Skin epidermis (tissue), 12 donors: Measurements from ENCODE around the gene HMG20A.

Experiments used
- H3K27ac ChIP-seq, 21 experiments: fragments of 200-600 bp; sonication (generic) in 11 of 21; one replicate each; pipeline ENCODE4 v1.5.0; 2020; ENCODE audit warnings: mild to moderate bottlenecking in 3 of 21, inconsistent platforms in 2 of 21, moderate library complexity in 2 of 21
- H3K4me3 ChIP-seq, 7 experiments: fragments of 200-600 bp; sonication (generic) in 2 of 7; one replicate each; pipeline ENCODE4 v1.5.0; 2020; ENCODE audit warnings: inconsistent platforms in 2 of 7, mild to moderate bottlenecking in 2 of 7, moderate library complexity in 1 of 7

The HMG20A gene

GRCh38 chr15:77494073-77494867 is 73.6 kb downstream of the HMG20A start:
- H3K4me3 ChIP-seq, result no peak overlapping the region
- H3K27ac ChIP-seq, result peak overlapping the region in 3 of 21 experiments; percentile 0 to 87 (median 85)

GRCh38 chr15:77494964-77495363 is 74.3 kb downstream of the HMG20A start:
- H3K27ac ChIP-seq, result peak overlapping the region in 7 of 21 experiments; percentile 30 to 87 (median 68)
- no peak overlapping the region for H3K4me3 ChIP-seq

GRCh38 chr15:77495838-77496596 is 75.3 kb downstream of the HMG20A start:
- peak overlapping the region in 19 of 21 experiments; percentile 11 to 87 (median 68) for H3K27ac ChIP-seq

GRCh38 chr15:77496715-77497109 is 76.0 kb downstream of the HMG20A start:
- H3K27ac ChIP-seq, result peak overlapping the region in 20 of 21 experiments; percentile 12 to 87 (median 70)

More at GRCh38 chr15:77495838-77496596, 75.3 kb downstream of the HMG20A start:
- H3K4me3 ChIP-seq, result no peak overlapping the region

GRCh38 chr15:77497110-77497737 is 76.5 kb downstream of the HMG20A start:
- no peak overlapping the region for H3K4me3 ChIP-seq
- peak overlapping the region in 19 of 21 experiments; percentile 12 to 87 (median 69) for H3K27ac ChIP-seq

More at GRCh38 chr15:77496715-77497109, 76.0 kb downstream of the HMG20A start:
- H3K4me3 ChIP-seq, result no peak overlapping the region

GRCh38 chr15:77497942-77498361 is 77.3 kb downstream of the HMG20A start:
- Histone ChIP-seq H3K4me3 (no peak overlapping the region), H3K27ac (peak overlapping the region in 13 of 21 experiments; percentile 1 to 87 (median 69))

DNA sequence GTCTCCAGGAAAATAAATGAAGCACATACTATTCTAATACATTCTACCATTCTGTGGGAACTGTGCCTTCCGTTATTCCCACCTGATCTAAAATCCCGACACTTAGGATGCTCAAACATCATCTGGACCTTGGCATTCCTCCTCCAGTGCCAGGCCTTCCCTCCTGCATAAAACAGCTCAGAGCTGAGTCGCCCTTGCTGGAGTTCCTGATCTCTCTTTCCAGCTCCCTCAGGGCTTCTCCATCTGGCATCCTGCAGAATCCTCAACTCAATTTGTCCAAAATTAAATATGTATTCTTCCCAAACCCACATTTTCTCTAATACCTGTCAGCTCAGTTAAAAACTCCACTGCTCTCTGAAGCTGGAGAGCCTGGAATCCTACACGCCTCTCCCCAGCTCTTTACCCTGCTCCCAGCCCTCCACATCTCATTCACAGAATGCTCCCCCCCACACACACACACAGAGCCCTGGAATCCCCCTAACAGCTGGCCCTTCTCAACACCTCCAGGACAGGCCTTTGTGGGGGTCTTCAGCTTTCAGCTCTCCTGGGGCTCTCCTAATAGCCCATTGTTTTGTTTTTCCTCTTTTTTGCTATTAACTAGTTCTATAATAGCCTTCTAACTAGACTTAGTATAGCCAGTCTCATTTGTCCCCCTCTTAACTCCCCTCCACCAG is 78.5 kb downstream of the HMG20A start:
- Histone ChIP-seq H3K4me3 (no peak overlapping the region), H3K27ac (peak overlapping the region in 4 of 21 experiments; percentile 3 to 85 (median 40))

DNA sequence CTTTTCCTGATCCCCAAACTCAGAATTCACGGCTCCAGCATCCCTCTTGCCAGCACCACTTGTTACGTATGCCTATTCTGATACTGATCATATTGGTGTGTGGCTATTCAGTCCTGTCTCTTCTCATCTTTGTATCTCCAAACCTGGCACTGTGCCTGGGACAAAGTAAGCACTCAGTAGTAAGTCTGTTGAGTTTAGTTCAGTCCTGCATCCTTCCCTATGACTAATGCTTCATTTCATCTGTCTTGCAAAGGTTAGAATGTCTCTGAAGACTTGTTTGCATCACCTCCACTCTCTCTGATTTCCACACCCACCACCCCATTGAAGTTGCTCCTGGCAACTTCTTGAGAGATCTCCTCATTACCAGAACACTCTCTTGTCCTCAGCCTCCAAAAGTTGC is 80.3 kb downstream of the HMG20A start:
- H3K27ac ChIP-seq, result no peak overlapping the region

DNA sequence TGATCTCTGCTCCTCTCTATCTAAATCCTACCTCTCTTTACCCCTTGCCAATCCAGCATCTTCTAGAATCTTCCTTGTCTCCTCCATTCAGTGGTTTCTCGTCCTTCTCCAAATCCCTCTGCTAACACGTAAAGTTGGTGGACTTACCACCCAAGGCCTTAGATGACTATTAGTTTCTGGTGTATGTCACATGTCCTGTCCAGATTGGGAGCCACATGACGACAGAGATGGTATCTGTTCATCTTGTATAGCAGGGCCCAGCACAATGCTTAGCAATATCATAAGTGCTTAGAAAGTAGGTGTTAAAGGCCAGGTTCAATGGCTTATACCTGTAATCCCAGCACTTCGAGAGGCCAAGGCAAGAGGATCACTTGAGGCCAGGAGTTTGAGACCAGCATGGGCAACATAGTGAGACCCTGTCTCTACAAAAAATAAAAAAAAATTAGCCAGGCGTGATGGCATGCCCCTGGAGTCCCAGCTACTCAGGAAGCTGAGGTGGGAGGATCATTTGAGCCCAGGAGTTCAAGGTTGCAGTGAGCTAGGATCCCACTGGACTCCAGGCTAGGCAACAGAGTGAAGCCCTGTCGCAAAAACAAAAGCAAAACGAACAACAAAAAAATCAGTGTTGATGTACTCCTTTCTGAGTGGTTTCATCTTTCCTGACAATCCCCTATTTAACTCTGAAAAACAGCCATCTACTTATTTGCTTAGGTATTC is 81.8 kb downstream of the HMG20A start:
- H3K27ac ChIP-seq, result no peak overlapping the region
- no peak overlapping the region for H3K4me3 ChIP-seq

More for the DNA sequence above, 80.3 kb downstream of the HMG20A start:
- no peak overlapping the region for H3K4me3 ChIP-seq

DNA sequence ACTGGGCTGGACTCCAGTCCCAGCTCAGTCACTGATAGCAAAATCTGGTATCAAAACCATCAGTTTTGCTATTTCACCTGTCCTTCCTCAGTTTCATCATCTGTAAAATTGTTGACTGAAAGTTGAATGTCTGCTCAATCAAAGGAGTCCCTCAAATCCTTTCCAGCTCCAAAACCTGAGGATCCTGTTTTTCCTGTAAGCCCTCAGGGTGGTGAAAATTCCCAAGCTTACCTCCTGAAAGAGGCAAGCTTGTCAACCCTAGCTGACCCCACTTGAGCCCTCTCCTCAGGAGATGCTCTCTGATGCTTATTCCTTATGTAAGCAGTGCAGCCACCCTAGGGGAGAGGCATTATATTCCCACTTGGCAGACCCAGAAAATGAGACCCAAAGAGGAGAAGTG is 82.6 kb downstream of the HMG20A start:
- H3K4me3 ChIP-seq, result no peak overlapping the region
- H3K27ac ChIP-seq, result no peak overlapping the region

DNA sequence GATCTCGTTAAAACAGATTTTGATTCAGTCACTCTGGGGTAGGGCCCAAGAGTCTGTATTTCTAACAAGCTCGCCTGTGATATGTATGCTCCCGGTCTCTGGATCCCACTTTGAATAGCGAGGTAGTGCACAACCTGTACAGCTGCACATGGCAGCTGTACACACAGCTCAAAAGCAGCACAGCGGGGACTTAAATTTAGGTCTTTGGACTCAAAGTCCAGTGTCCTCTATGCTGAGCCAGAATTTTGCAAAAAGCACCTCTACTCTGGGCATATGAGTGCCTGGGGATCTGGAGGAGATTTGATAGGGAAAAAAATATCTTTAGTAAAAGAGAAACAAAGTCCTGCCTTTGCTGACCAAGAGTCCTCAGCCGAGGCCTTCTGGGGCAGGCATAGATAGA is 83.1 kb downstream of the HMG20A start:
- Histone ChIP-seq H3K4me3 (no peak overlapping the region), H3K27ac (no peak overlapping the region)

DNA sequence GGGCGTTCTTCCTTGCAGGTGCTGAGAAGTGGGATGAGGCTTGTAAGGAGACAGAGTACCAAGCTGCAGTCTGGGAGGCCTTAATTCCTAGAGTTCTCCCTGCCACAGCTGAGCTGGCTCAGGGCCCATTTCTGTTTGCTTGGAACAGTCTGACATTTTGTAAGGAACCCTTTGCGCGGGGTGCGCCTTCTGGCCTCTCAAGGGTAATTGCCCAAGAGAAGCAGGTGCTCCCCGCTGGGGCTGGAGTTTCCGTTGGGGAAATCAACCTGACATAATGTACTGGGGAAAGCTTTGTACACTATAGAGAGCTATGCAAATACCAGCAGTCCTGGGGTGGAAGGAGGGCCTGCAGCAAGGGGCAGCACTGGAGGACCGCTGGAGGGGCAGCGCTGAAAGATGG is 83.6 kb downstream of the HMG20A start:
- no peak overlapping the region for H3K27ac ChIP-seq
- H3K4me3 ChIP-seq, result no peak overlapping the region

- no peak overlapping the region for H3K27ac ChIP-seq
- no peak overlapping the region for H3K4me3 ChIP-seq
Observed at GRCh38 chr15:77504871-77505270, 84.2 kb downstream of the HMG20A start.

- H3K27ac ChIP-seq, result no peak overlapping the region
Observed at GRCh38 chr15:77505556-77505955, 84.9 kb downstream of the HMG20A start.

DNA sequence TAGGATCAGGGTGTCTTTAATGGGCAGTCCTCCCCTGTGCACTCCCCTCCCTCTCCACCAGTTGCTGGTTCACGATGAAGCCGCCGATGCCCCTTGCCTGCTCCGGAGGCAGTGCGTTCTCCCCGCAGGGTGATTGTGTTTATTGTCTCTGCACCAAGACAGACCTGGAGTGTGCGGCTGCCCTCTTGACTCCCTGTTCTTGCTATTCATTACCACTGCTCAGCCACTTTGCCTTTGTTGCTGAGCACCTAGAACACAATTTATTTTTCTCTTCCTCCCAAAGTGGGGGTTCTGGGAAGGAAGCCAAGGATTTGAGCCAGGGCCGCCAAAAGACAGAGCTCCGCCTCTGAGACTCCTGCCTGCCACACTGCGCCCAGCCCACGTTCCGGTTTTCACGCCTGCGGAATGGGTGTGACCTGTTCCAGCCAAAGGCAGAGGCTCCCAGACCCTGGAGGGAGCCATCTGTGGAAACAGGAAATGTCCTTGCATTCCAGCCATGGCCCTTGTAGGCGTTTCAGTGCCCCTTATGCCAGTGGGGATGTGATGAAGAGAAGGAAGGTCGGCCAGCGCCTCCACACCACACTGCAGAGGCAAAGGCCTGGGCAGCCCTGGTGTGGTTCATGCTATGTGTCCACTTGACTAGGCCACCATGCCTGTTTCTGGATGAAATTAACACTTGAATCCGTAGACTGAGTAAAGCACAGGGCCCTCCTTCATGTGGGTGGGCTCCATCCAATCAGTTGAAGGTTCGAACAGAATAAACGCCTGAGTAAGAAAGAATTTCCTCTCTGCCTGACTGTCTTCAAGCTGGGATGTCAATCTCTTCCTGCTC is 85.8 kb downstream of the HMG20A start:
- Histone ChIP-seq H3K27ac (peak overlapping the region in 19 of 21 experiments; percentile 38 to 84 (median 70)), H3K4me3 (no peak overlapping the region)

More at GRCh38 chr15:77505556-77505955, 84.9 kb downstream of the HMG20A start:
- no peak overlapping the region for H3K4me3 ChIP-seq

DNA sequence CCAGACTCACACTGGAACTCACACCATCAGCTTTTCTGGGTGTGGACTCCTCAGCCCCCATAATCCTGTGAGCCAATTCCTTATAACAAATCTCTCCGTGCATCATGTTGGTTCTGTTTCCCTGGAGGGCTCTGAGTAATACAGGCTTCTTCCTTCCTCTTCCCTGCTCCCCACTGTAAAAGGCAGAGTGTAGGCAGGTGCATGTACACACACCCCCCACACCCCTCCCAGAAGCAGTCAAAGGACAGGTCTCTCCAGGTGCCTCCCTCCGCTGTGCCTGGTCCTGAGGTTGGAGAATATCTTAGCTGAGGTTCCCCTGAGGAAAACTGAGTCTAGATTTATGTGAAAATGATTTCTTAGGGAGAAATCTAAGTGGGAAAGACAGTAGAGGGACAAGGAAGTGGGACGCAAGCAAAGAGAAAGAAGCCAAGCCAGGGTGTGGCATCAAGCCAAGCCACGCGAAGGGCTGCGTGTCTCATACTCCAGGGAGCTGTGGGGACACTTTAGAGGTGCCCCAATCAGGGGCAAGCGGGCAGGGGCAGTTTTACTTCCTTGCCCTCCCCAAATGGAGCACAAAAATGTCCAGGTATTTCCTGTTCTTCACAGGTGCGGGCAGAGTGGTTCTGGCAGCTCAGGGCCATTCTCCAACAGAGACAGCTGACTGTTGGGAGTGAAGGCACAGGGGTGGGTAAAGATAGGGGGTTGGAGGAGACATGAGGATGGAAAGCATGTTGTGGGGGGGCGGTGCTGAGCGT is 86.6 kb downstream of the HMG20A start:
- Histone ChIP-seq H3K4me3 (no peak overlapping the region), H3K27ac (peak overlapping the region in 20 of 21 experiments; percentile 38 to 84 (median 70))

GRCh38 chr15:77507911-77508310 is 87.2 kb downstream of the HMG20A start:
- Histone ChIP-seq H3K27ac (peak overlapping the region in 20 of 21 experiments; percentile 38 to 84 (median 70)), H3K4me3 (no peak overlapping the region)
